GM18951 (cell line): ENCODE results near the gene RGPD5.
"Not testable (repeated sequence)": the region's sequence is repeated elsewhere in the genome, so short reads cannot be mapped to it uniquely, and the experiment has no call there.

Experiments used
- in situ Hi-C: fragments of 300-500 bp; cut with MboI; formaldehyde crosslinking; loops from one replicate; pipeline ENCODE4 v1.12.0; 2022; ENCODE audit warnings: low sequenced_read_pairs, mixed read lengths, inconsistent platforms; ENCODE audit not compliant: unreplicated experiment

RGPD5 gene

GRCh38 chr2:109889909-109890308 is 95.8 kb downstream of the RGPD5 start:
- in situ Hi-C loops = not testable (repeated sequence)

GRCh38 chr2:109891024-109891423 is 96.9 kb downstream of the RGPD5 start:
- in situ Hi-C loops = not testable (repeated sequence)

GRCh38 chr2:109893736-109894135 is 99.6 kb downstream of the RGPD5 start:
- in situ Hi-C loops = not testable (repeated sequence)

- in situ Hi-C loops = not testable (repeated sequence)
These were observed 100.0 kb downstream of the RGPD5 start for GRCh38 chr2:109894141-109894540.

GRCh38 chr2:109895090-109895869 is 101.2 kb downstream of the RGPD5 start:
- in situ Hi-C loops = not testable (repeated sequence)

GRCh38 chr2:109896212-109896611 is 102.1 kb downstream of the RGPD5 start:
- in situ Hi-C loops = not testable (repeated sequence)

- in situ Hi-C loops = not testable (repeated sequence)
These were observed 103.8 kb downstream of the RGPD5 start for GRCh38 chr2:109897769-109898461.

GRCh38 chr2:109898462-109899336 is 104.6 kb downstream of the RGPD5 start, which contains the start of gene LIMS3:
Gene LIMS3 (plus strand): TSS chr2:109898688. CDS start chr2:109898729, 41 bp downstream.
- in situ Hi-C loops = not testable (repeated sequence)

- in situ Hi-C loops = not testable (repeated sequence)
These were observed 111.7 kb downstream of the RGPD5 start for GRCh38 chr2:109905796-109906195.
